ENCODE data around the gene PKLR.
"Not testable (repeated sequence)": the region's sequence is repeated elsewhere in the genome, so short reads cannot be mapped to it uniquely, and the experiment has no call there.

- TF ChIP-seq CTCF (IDR thresholded peaks at IDR 0.05); EZH2 (IDR thresholded peaks at IDR 0.05; ENCODE audit: borderline replicate concordance, insufficient read depth, low read depth, low read length, poor library complexity, severe bottlenecking): not testable (repeated sequence)
Observed at GRCh38 chr1:155291006-155291405, 10.2 kb downstream of the PKLR start.

Measured in B cell (primary cell).